Osteoblast (primary cell): Measurements from ENCODE around the gene DPP8. TPM values are rescaled to one million over a fixed set of nuclear protein-coding genes. Genes with fewer than 3 reads are reported as not detected.

Experiments used
- DNase-seq: peaks from one replicate; pipeline ENCODE4 v3.0.0; 2011; ENCODE audit warnings: low spot score, mixed read lengths; ENCODE audit not compliant: insufficient read length; ENCODE audit errors: missing footprints
- H2AFZ ChIP-seq: 2 replicates; pipeline ENCODE4 v1.6.0; 2011; ENCODE audit warnings: mild to moderate bottlenecking, low read length
- H3K27ac ChIP-seq: 2 replicates; pipeline ENCODE4 v1.5.1; 2011; ENCODE audit warnings: mild to moderate bottlenecking, low read depth, low read length, moderate library complexity
- H3K27me3 ChIP-seq: 2 replicates; pipeline ENCODE4 v1.6.0; 2012; ENCODE audit warnings: mild to moderate bottlenecking, control low read depth, inconsistent platforms, low read length, moderate library complexity; ENCODE audit not compliant: insufficient read depth
- H3K36me3 ChIP-seq: 2 replicates; pipeline ENCODE4 v1.5.1; 2011; ENCODE audit warnings: mild to moderate bottlenecking, low read length, control low read depth, moderate library complexity; ENCODE audit not compliant: insufficient read depth
- H3K4me1 ChIP-seq: 2 replicates; pipeline ENCODE4 v1.5.1; 2011; ENCODE audit warnings: mild to moderate bottlenecking, low read length, control low read depth, moderate library complexity; ENCODE audit not compliant: insufficient read depth
- H3K4me2 ChIP-seq: 2 replicates; pipeline ENCODE4 v1.6.0; 2011; ENCODE audit warnings: mild to moderate bottlenecking, low read length; ENCODE audit not compliant: insufficient read depth
- H3K4me3 ChIP-seq: fragments of 200-600 bp; sonication (generic); 3 replicates; pipeline ENCODE4 v1.5.1; 2012; ENCODE audit warnings: mild to moderate bottlenecking, low read length, inconsistent platforms; ENCODE audit not compliant: insufficient read depth
- H3K79me2 ChIP-seq: 2 replicates; pipeline ENCODE4 v1.6.0; 2012; ENCODE audit warnings: mild to moderate bottlenecking, low read length, control low read depth, inconsistent platforms; ENCODE audit not compliant: insufficient read depth
- H3K9me3 ChIP-seq: 2 replicates; pipeline ENCODE4 v1.5.1; 2011; ENCODE audit warnings: low read depth, low read length, control low read depth
- H4K20me1 ChIP-seq: 2 replicates; pipeline ENCODE4 v1.6.0; 2012; ENCODE audit warnings: mild to moderate bottlenecking, low read length, control low read depth; ENCODE audit not compliant: insufficient read depth
- total RNA-seq: library from RNA; depleted of rRNA; stranded (reverse); fragments of >200 nt; gene quantifications from 2 replicates; pipeline ENCODE4 v1.2.3, GENCODE V29; 2012
- TF ChIP-seq, protein P1 (sequence below): IDR thresholded peaks from 2 replicates; pipeline ENCODE4 v1.5.1; 2011; ENCODE audit warnings: mild to moderate bottlenecking, low read depth, low read length, moderate library complexity; ENCODE audit errors: extremely low read depth

DPP8 gene
- total RNA-seq, 1 donor = 40.9 TPM

DNA sequence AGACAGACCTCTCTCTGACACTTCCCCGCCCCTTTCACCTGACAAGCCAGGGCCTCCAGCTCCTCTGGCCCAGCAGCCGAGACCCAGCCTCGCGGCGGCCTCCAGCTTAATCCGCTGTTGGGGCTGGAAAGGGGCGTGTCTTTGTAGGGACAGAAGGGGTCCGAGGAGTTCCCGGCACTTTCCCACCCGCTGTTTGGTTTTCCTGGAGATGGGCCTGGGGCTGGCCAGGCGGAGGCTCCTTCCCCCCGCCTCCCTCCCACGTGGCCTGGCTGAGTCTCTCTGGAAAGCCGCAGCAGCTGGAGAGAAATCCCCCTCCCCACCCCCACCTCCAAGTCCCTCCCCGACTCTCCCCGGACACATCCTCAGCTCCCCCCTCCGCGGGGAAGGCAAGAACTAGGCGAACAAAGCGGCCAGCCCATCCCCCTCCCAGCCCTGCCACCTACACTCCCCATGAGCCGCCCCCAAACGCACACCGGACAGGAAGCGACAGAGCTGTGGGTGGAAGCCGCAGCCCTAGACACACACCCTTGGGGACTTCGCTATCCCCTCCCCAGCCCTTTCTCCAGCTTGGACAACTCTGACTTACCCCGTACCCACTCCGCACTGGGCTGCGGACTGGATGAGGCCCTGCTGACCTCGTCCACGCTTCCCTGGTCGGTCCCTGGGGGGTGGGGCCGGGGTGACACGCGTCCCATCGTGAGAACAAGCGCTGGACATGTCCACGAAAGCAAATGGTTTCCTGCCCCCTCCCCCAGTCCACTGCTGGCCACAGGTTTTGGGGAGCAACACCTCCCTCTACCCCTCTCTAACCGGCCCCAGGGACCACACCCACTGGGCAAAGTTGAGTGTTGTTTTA, 95.9 kb downstream of the DPP8 start:
- H3K27ac ChIP-seq = no peak overlapping the region
- peak; percentile 82 for DNase-seq

DNA sequence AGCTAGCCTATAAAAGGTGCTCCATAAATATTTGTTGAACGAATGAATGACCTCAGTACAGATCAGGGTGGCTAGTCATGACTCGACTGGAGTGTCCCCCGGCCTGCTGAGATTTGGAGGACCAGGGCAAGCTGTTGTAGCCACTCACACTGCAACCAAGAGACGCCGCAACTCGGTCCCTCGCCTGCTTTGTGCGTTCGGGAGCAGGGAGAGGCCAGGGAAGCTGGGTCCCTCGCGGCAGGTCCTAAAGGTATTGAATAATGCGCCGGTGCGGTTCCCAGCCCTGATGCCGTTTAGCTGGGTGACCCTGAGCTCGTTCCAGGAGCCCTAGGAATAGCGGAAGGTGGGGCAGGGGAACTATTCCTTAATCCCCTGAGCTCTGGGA, 96.5 kb downstream of the DPP8 start:
- H3K79me2 ChIP-seq = no peaks in the 10 kb centered on the region
- no peaks in the 10 kb centered on the region for H3K36me3 ChIP-seq
- H3K4me1 ChIP-seq = peaks cover 7% of the 10 kb centered on the region
- no peak overlapping the region for H3K27ac ChIP-seq
- TF ChIP-seq, protein P1, sequence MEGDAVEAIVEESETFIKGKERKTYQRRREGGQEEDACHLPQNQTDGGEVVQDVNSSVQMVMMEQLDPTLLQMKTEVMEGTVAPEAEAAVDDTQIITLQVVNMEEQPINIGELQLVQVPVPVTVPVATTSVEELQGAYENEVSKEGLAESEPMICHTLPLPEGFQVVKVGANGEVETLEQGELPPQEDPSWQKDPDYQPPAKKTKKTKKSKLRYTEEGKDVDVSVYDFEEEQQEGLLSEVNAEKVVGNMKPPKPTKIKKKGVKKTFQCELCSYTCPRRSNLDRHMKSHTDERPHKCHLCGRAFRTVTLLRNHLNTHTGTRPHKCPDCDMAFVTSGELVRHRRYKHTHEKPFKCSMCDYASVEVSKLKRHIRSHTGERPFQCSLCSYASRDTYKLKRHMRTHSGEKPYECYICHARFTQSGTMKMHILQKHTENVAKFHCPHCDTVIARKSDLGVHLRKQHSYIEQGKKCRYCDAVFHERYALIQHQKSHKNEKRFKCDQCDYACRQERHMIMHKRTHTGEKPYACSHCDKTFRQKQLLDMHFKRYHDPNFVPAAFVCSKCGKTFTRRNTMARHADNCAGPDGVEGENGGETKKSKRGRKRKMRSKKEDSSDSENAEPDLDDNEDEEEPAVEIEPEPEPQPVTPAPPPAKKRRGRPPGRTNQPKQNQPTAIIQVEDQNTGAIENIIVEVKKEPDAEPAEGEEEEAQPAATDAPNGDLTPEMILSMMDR = no peak
- no peaks in the 10 kb centered on the region for H3K9me3 ChIP-seq
- peak overlapping the region; percentile 35 for H2AFZ ChIP-seq
- H3K4me2 ChIP-seq = peak overlapping the region; percentile 86
- DNase-seq = no peak
- no peaks in the 10 kb centered on the region for H4K20me1 ChIP-seq
- peaks cover 14% of the 10 kb centered on the region for H3K27me3 ChIP-seq
- peak overlapping the region; percentile 71 for H3K4me3 ChIP-seq

More for the DNA sequence above, 95.9 kb downstream of the DPP8 start:
- TF ChIP-seq, protein P1 = no peak
- Histone ChIP-seq H3K4me2 (peak overlapping the region; percentile 86), H3K27me3 (peaks cover 14% of the 10 kb centered on the region), H3K36me3 (no peaks in the 10 kb centered on the region), H3K79me2 (no peaks in the 10 kb centered on the region), H3K9me3 (no peaks in the 10 kb centered on the region), H2AFZ (peak overlapping the region; percentile 87), H3K4me3 (peak overlapping the region; percentile 71), H3K4me1 (peaks cover 7% of the 10 kb centered on the region), H4K20me1 (no peaks in the 10 kb centered on the region)

DNA sequence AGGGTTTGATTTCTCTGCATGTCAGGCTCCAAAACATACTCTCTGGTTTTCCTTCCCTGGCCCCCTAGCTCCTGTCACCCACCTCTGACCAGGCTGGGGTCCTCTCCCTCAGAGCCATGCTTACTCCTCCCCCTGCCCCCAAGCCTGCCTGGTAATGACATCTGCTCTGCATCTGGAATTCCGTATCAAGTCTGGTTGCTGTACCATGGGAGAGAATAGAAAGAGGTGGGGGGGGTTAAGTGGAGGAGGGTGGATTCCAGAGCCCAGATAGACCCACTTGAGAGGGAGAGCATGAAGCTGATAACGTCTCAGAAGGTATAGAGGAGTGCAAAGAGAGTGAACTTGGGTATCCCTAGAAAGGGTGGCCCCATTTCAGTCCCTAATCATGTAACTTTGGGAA, 98.9 kb downstream of the DPP8 start:
- Histone ChIP-seq H3K36me3 (no peaks in the 10 kb centered on the region), H3K79me2 (no peaks in the 10 kb centered on the region), H3K27me3 (peaks cover 13% of the 10 kb centered on the region), H3K4me1 (peaks cover 7% of the 10 kb centered on the region), H2AFZ (no peak overlapping the region), H3K4me3 (no peak overlapping the region), H3K9me3 (no peaks in the 10 kb centered on the region), H3K4me2 (no peak overlapping the region), H4K20me1 (no peaks in the 10 kb centered on the region), H3K27ac (no peak overlapping the region)
- TF ChIP-seq, protein P1 = no peak
- no peak for DNase-seq

DNA sequence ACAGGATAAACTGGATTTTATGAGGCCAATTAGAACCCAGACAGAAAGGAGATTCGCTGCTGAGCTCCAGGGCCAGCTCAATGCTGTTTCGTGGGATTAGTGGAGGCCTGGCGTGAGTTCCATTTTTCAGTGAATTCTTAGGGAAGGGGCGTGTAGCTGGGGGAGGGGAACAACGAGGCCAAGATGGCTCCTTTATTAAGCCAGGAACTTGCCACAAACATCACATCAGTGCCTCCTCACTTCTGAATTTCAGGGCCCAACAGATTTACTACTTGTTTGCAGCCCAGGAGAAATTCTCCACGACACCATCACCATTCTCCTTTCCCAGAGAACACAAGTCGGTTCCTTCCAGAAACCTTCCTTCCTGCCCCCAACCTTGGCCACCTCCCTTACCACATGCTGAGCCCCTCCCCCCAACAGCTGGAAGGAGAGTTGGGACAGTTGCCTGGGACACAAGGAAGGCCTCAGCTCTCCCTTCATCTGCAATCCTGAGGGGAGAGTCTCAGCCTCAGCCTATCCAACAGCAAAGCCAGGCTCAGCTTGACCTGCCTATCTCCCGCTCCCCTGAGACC, 100.6 kb downstream of the DPP8 start:
- Histone ChIP-seq H2AFZ (no peak overlapping the region), H3K4me3 (no peak overlapping the region), H3K4me1 (peaks cover 4% of the 10 kb centered on the region), H3K9me3 (no peaks in the 10 kb centered on the region), H3K27me3 (peaks cover 7% of the 10 kb centered on the region), H3K4me2 (no peak overlapping the region), H3K79me2 (no peaks in the 10 kb centered on the region), H4K20me1 (no peaks in the 10 kb centered on the region), H3K27ac (no peak overlapping the region), H3K36me3 (no peaks in the 10 kb centered on the region)
- no peak for DNase-seq
- TF ChIP-seq, protein P1 = no peak
